Left forelimb (tissue), 1 donor: ENCODE measurements around the gene KCNQ1.

ENCODE experiments used
- DNase-seq: peaks from one replicate; pipeline ENCODE4 v3.0.0-alpha.2; 2018; ENCODE audit warnings: low spot score

Gene KCNQ1

DNA sequence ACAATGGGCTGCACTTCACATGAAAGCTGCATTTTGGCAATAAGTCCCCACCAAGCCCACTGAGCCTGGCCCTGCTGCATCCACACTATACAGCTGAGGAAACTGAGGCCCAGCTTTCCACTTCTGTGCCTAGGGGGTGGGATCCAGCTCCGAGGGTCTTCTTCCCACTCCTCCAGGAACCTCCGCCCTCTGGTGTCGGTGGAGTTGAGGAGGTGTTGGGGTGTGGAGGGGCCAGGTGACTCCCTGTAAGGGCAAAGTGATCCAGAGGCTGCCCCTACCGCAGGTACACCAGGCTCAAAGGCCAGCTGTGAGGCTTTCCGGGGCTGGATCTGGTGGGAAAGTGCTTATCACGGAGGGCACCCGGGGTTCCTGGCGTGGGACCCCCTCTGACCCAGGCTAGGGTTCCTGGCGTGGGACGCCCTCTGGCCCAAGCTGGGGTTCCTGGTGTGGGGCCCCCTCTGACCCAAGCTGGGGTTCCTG, 125.0 kb downstream of the KCNQ1 start:
- no peak for DNase-seq

DNA sequence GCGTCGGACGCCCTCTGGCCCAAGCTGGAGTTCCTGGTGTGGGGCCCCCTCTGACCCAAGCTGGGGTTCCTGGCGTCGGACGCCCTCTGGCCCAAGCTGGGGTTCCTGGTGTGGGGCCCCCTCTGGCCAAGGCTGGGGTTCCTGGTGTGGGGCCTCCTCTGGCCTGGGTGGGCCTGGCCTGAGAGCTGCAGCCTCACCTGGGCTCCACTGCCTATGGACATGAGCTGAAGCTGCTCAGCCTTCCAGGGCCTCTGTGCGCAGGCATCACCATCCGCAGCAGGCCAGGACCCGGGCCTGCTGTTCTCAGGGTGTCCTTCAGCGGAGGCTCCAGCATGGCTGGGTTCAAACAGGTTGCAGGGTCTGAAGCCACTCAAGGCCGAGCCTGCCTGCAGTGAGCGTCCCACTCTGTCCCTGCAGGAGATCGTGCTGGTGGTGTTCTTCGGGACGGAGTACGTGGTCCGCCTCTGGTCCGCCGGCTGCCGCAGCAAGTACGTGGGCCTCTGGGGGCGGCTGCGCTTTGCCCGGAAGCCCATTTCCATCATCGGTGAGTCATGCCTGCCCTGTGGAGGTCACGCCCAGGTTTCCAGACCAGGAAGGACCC, 125.5 kb downstream of the KCNQ1 start:
- no peak for DNase-seq

DNA sequence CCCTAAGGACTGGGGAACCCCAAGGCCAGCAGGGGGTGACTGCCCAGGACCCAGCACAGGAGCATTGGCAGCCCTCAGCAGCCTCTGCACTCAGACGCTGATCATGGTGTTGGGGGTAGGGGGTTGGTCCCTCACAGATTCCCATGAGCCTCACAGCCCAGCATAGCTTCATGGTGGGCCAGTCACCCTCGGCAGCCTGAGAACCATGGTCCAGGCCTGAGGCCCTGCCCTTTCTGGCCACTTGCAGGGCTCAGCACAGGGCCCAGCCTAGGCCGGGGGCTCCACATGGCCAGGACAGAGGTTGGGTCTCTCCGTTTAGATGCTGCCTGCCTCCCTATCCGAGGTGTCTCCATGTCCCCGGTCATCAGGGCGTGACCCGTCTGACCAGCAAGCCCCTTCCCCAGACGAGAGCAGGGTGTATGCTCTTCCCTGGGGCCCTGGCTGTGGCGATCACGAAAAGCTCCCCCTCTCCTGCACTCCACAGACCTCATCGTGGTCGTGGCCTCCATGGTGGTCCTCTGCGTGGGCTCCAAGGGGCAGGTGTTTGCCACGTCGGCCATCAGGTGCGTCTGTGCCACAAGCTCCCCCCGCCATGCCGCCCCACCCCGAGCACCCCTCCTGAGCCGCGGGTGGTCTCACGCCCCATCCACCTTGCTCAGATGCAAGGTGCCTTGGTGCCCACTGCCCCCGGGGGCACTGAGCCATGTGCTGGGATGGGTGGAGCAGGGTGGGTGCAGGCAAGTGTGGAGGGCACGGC, 126.2 kb downstream of the KCNQ1 start:
- DNase-seq = no peak

DNA sequence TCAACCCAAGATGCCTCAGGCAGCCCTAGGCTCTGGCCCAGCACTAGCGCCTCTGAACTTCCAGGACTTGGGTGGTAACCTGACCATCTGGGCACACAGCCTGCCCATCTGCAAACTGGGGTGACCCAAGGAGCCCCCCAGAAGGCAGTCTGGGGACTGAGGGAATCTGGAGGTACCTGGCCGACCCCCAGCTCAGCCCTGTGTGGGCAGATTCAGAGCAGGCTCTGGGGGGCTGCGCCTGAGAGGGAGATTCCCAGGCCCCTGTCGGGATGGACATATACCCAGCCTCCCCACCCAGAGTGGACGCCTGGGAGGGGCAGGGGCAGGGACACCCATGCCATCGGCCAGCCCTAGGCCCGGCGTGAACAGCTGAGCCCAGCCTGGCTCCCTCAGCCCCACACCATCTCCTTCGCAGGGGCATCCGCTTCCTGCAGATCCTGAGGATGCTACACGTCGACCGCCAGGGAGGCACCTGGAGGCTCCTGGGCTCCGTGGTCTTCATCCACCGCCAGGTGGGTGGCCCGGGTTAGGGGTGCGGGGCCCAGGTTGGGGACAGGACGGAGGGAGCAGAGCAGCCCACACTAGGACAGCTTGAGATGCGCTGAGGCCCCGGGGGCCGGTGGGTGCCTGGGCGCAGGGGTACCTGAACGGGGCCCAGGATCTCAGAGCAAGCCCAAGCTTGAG, 126.9 kb downstream of the KCNQ1 start:
- DNase-seq = no peak

DNA sequence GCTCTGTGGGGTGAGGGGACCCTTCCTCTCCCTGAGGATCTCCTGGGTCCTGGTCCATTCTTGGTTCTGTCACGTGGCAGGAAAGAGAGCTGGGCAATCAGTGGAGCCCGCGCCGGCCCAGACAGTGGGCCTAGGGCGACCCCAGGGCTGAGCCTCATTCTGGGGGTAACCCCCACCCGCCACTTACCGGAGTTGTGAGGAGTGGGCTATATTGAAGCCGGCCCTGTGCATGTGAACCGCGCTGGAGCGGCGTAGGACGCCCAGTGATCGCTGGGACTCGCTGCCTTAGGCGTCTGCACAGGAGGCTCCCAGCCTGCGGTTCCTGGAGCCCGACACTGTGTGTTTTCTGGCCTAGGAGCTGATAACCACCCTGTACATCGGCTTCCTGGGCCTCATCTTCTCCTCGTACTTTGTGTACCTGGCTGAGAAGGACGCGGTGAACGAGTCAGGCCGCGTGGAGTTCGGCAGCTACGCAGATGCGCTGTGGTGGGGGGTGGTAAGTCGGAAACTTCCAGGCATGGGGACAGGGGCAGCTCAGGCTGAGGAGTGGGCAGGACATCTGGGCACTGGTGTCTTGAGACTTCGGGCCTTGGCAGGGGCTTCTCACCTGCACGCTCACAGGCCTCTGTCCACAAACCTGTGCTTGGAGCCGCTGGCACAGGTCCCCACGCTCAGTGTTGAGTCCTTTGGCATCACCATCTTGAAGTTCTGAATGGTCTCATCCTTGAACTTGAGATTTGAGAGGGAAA, 127.9 kb downstream of the KCNQ1 start:
- DNase-seq = no peak

DNA sequence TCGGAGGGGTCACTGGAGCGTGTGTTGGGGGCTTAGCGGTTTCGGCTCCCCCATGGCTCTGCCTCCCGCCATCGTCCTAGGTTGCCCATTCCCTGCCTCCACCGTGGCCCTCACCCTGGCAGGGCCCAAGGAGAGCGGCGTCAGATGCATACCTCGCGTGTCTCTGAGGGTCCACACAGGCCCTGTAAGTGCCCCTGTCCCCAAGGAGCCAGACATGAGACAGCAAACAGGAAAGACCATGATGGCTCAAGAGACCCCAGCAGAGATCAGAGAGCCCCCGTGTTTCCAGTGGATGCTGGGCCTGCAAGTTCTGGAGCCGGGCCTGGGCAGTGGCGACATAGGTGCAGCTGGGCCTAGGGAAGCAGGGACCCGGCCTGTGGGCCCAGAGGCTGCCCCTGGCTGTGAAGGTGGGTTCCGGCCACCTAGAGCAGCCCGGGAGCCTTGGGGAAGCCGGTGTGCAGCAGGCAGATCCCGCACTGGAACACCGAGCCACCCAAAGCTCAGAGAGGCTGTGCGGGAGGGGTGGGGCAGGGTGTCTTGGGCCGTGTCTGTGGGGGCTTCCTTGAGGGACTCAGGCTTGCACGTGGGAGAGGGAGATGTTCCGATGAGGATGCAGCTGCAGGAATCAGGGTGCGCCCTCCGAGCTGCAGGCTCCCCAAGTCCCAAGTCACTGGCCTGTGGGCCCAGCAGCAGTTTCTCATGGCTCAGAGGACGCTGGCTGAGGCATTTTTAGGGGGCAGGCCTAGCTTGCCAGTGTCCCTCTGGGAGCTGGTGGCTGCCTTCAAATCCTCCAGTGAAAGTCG, 128.6 kb downstream of the KCNQ1 start:
- DNase-seq = no peak

DNA sequence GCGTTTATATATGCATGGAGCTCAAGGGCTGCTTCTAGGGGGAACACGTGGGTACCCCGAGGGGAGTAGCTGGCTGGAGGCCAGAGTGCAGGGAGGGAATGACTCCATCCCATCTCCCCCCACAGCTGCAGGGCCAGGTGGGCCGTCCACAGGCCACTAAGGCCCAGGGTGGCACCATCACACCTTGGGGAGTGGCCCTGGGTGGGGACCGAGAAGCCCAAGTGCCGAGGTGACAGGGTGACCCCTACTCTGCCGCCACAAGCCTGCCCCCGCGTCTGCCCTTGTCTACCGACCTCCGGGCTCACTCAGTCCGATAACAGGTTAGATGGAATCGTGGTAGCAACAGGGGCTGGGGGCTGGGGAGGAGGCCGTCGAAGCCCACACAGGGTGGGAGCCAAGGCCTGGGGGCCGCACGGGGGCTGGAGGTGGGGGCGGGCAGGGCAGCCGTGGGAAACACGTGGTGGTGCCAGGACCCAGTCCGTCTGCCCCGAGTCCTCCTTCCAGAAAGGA, 129.3 kb downstream of the KCNQ1 start:
- peak; percentile 56 for DNase-seq

DNA sequence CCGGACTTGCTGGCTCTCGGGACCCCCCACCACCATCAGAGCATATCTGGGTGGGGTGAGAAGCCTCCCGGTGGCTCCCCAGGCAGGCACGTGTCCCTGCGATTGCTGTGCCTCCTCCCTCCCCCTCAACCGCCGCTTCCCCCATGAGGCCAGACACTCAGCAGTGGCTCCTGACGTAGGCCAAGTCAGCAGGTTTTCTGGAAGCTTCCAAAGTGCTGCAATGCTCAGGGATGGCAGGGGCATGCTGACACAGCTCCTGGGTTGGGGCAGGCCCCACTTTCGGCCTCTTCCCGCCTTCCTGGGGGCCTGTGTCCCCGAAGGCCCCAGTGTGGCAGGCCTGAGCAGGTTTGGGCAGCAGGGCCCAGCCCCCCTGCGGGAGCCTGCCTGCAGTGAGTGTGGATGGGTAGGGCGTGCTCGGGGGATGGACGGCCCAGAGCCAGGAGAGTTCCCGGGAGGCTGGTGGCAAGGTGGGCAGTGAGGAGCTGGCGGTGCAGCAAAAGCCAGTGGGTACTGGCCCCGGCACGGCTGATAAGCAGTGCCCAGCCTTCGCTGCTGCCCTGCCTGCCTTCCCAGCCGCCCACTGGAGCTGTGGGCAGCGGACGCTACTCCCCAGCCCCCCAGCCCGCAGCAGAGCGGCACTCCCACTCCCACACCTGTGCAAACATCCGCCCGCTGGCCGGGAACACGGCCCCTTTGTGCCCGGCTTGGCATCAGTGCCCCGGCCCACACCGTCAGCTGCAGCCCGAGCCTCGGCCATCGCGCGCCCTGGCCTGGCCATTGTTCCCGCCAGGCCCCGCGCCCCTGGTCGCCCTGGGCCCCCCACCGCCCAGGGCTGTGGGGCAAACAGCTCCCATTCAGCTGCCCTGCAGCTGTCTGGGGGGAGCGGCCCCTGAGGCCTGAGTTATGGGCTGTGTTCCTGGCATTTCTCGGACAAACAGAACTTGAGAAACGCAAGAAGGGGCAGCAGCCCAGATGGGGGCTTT, 130.0 kb downstream of the KCNQ1 start:
- DNase-seq = peak; percentile 61

DNA sequence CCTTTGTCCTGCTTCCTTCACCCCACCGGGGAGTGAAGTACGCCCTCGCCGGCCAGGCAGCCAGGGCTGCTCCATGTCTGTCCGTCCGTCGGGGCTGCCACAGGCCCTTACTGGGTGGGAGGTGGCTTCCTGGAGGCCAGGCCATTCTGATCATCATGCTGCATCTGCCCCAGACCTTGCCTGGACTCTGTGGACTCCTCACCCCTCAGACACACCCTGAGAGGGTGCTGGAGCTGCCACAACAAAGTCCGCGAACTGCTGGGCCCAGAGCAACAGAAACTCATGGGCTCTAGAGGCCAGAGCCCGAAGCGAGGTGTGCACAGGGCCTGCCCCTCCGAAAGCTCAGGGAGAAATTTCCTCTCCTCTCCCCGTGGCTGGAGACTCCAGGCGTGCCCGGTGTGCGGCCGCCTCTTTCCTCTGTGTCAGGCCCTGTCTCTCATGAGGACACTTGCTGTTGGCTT, 130.8 kb downstream of the KCNQ1 start:
- peak; percentile 64 for DNase-seq

DNA sequence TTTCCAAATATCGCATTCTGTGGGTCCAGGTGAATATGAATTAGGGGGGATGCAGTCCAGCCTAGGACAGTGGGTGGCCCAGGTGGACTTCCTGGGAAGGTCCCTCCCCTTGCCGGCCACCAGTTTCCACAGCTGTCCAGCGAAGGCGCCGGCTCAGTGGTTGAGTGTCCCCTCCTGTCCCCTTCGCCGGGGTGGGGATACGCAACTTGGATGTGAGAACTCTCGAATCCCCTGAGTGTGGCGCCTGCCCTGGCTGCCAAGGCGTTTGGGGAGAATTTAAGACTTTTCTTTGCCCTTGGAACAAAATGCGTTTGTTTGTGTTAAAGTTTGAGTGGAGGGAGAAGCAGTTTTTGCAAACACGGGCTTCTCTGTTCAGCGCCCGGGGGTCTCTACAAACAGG, 131.3 kb downstream of the KCNQ1 start:
- DNase-seq = peak; percentile 60

DNA sequence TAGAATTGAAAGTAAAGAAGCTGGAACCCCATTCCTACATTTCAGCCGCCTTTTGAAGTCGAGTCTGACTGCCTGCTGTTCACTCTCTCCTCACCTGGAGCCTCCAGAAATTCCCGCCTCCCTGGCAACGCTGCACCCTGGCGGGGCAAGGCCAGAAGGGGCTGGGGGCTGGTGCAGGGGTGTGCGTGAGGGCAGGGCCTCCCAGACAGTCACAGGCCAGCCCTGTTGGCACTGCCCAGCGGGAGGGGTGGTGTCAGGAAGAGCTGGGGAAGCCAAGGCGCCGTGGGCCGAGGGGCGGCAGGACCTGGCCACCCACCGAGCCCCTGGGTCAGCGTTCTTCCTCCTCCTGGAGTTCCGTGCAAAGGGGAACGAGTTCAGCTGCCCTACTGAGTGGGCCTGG, 131.7 kb downstream of the KCNQ1 start:
- peak; percentile 56 for DNase-seq

DNA sequence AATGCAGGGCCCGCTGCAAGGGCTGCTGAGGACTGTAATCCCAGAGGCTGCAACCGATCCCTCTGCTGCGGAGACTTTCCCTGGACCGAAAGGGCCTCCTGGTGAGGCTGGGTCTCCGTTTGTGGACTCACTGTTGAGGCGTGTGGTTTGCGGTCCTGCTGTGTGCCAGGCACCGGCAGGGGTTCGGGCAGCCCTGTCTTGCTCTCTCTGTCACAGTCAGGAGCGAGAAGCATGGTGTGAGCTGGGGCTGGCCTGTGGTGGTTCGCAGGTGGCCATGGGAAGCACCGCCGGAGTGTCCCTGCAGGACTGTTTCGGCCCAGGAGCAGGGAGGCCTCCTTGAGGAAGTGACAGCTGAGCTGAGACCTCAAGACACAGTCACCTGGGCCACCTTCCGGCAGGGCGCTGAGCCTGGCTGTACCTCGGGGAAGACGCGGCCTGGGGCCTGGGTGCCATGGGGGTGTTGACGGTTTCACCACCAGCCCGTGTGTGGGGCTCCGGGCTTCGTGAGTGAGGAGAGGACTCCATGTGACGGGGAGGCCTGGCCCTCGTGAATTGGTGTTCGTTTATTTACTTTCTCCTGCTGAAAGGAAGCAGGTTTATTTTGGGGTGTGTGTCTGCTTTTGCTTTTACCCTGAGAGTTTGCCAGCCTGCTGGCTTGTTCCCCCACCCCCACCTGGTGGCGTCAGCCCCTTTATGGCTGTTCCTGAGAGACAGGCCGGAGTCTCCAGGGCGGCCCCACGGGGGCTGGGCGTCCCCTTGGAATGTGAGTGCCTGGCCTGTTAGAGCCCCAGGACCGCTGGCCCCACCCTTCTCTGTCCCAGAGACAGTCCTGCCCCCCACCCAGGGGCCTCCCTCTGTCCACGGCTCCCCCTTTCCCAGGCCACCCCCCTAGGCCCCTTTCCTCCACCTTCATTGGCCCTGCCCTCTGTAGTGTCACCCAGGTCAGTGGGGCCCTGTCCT, 132.5 kb downstream of the KCNQ1 start:
- peak; percentile 57 for DNase-seq

DNA sequence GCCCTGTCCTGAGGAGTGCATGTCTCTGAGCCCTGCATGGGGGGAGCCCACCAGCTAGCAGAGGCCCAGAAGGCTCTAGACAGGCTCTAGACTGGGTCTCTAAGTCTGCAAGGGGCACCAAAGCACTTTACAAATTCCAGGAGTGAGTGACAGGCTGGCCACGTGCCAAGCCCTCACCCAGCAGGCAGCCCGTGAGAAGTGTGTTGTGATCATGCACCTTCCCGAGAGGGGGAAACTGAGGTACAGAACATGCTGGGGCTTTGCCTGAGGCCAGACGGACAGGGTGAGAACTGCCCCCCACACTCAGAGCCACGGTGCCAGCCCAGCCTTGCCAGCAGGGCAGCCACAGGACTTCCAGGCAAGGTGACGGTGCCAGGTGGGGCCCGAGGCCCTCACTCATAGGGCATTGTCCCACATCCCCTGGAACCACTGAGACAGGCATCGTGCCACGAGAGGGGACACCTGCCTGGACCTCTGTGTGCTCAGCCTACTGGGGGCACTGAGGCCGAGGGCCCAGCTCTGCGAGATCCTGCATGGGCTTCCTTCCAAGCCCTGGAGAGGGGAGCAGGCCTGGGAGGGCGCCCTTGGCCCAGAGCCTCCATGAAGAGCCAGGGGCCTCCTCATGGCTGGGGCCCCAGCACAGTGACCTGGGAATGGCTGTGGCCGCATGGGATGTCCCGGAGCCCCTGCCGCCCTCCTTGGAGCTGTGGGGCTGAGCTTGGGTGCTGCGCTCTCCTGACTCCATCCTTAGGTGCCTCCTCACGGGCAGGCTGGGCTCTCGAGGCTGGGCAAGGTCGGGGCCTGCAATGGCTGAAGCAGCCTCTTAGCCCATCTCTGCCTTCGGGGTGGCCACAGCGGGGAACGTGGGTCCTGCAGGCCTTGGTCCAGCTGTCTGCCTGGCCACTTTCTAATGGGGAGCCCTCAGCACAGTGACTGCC, 133.5 kb downstream of the KCNQ1 start:
- DNase-seq = peak; percentile 60

DNA sequence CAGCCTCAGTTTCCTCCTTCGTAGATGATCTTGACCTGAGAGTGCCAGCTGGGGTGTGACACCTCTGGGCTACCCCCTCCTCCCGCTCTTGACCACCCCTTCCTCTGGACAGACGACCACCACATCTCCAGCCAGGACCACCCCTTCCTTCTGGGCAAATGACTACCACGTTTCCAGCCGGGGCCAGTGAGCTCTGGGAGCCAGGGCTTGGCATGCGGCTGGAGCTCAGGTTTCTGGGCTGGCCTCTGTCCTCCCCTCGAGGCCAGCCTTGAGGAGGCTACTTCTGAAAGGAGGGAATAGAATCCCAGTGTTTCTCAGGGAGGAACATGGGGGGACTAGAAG, 134.1 kb downstream of the KCNQ1 start:
- DNase-seq = peak; percentile 52

DNA sequence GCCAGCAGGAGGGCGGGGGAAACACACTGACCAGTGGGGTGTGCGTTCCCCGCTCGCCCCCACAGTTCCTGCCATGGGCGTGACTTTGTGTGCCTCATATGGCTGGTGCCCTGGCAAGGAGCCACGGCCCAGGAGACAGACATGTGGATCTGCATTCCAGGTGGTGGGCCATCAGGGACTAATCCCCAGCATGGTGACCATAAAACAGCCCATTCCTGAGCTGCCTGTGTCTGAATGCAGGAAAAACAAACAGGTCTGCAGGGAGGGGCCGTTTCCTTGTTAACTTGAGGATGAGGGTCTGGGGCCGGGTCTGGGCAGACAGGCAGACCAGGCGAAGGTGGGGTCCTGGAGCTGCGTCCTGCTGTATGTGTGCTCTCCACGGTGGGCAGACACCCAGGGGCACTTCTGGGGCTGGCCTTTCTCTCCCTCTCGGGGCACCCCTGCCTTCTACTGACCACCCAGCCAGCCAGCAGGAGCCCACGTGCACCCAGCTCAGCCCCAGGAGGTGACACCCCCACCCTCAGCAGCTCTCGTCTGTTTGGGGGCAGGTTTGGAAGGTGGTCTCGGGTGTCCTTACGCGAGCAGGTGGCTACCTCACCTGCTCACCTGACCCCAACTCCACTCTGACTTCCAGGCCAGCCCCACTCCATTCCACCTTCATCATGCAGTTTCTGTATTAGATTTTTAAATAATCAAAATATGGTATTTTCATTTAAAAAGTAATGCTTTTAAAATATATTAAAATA, 134.7 kb downstream of the KCNQ1 start:
- peak; percentile 58 for DNase-seq

DNA sequence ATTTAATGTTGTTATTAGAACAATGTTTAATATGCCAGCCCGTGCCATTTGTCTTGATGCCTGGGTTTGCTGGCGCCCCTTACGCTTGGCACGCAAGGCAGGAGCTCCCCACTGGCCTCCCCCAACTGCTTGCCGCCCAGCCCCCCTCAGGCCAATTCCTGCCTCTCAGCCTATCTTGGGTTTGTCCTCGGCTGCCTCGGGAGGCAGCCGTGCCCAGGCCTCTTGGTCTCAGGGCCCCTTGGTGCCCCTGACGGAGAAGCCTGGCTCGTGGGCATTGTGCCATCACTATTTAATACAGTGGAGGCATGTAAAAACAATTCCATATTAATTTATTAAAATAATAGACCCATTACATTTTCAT, 135.2 kb downstream of the KCNQ1 start:
- peak; percentile 18 for DNase-seq

DNA sequence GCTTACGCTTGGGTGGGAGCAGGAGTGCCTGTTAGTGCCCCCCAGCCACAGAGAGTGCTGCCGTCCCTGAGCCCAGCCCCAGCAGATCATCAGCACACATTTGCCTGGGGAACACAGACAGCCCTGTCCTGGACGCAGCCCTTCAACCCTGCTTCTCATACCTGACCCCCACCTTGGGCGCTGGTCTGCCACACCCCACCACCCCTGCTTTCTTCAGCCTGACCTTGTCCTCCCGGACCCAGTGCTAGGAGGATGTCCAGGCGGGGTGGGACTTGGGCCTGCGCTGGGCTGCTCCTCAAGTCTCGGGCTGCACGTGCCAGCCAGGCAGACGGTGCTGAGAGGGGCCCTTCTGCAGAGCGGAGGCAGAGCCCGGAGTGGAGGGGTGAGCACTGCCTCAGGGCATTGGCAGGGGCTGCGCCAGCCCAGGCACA, 135.8 kb downstream of the KCNQ1 start:
- peak; percentile 61 for DNase-seq
